A549 (cell line): ENCODE measurements around the gene VPS18. TPM values are rescaled to one million over a fixed set of nuclear protein-coding genes. Genes with fewer than 3 reads are reported as not detected.

Experiments
- ATAC-seq, 2 experiments: fragments of 200-7000 bp in 1 of 2; fragments of >200 bp in 1 of 2; cut with Nextera tagmentation in 1 of 2; cut with Tn5 transposase in 1 of 2; 3 replicates each; pipeline versions ENCODE4 v1.8.0 to v1.9.1; 2018 to 2020; ENCODE audit warnings: mild to moderate bottlenecking in 1 of 2, moderate library complexity in 1 of 2
- CTCF ChIA-PET: fragments of 300-600 bp; sonication (Branson Sonifier 250); formaldehyde crosslinking; extraction: SDS; loops from one replicate; lab custom pipeline; 2021; ENCODE audit warnings: antibody characterized with exemption, inconsistent platforms; lab: Yijun Ruan, JAX
- POLR2A ChIA-PET: fragments of 350-600 bp; formaldehyde crosslinking; extraction: SDS; loops from one replicate; lab custom pipeline; 2021; ENCODE audit warnings: antibody characterized with exemption, inconsistent platforms; lab: Yijun Ruan, JAX
- DNase-seq, 2 experiments: peaks; one replicate each; pipeline versions ENCODE4 v3.0.0 to v3.0.0-alpha.2; 2011 to 2016; ENCODE audit warnings: low read depth in 1 of 2, low spot score in 1 of 2
- FAIRE-seq: peaks from 2 replicates; lab custom pipeline; 2011; peaks lifted over from hg19 to GRCh38; lab: Jason Lieb, UNC
- H3K27ac ChIP-seq, 2 experiments: fragments of >200 bp; sonication (Bioruptor Twin); formaldehyde crosslinking; 3 replicates each; pipeline ENCODE4 v1.5.1; 2016 to 2017
- H3K4me1 ChIP-seq: fragments of >200 bp; sonication (Bioruptor Twin); formaldehyde crosslinking; 3 replicates; pipeline ENCODE4 v1.6.1; 2016
- H3K4me2 ChIP-seq: fragments of >200 bp; sonication (Bioruptor Twin); formaldehyde crosslinking; 3 replicates; pipeline ENCODE4 v1.6.1; 2016
- H3K4me3 ChIP-seq: fragments of >200 bp; sonication (Bioruptor Twin); formaldehyde crosslinking; 3 replicates; pipeline ENCODE4 v1.5.1; 2016
- H3K9me3 ChIP-seq: fragments of >200 bp; sonication (Bioruptor Twin); formaldehyde crosslinking; 3 replicates; pipeline ENCODE4 v1.6.1; 2016
- ELK1 ChIP-seq: fragments of 150-350 bp; IDR thresholded peaks from 2 replicates; pipeline ENCODE4 v1.6.1; 2014; ENCODE audit warnings: low read depth, mild to moderate bottlenecking, low read length
- FOSB ChIP-seq: fragments of 250-450 bp; sonication (Bioruptor Pico); IDR thresholded peaks from 2 replicates; pipeline ENCODE4 v1.5.0; 2020; ENCODE audit warnings: mild to moderate bottlenecking, moderate library complexity
- GATA3 ChIP-seq: IDR thresholded peaks from 2 replicates; pipeline ENCODE4 v1.6.1; 2012; ENCODE audit warnings: borderline replicate concordance
- HES2 ChIP-seq: fragments of >200 bp; sonication (Bioruptor Twin); formaldehyde crosslinking; IDR thresholded peaks from 2 replicates; pipeline ENCODE4 v1.6.1; 2016
- HEYL ChIP-seq: fragments of 250-450 bp; sonication (Bioruptor Pico); IDR thresholded peaks from 2 replicates; pipeline ENCODE4 v1.8.0; 2021; ENCODE audit warnings: mild to moderate bottlenecking, moderate library complexity
- JUN ChIP-seq, 2 experiments: fragments of >200 bp; sonication (Bioruptor Twin); formaldehyde crosslinking; IDR thresholded peaks; 2 replicates in 1 of 2; 3 replicates in 1 of 2; pipeline ENCODE4 v1.6.1; 2016 to 2017
- MAX ChIP-seq: IDR thresholded peaks from 2 replicates; pipeline ENCODE4 v1.6.1; 2012
- MAZ ChIP-seq: fragments of 150-350 bp; IDR thresholded peaks from 2 replicates; pipeline ENCODE4 v1.6.1; 2014; ENCODE audit warnings: antibody characterized with exemption, low read depth, low read length, borderline replicate concordance
- MYC ChIP-seq: IDR thresholded peaks from 2 replicates; pipeline ENCODE4 v1.6.1; 2012; ENCODE audit warnings: mild to moderate bottlenecking, inconsistent platforms, low read length, improper control_type of control experiment, borderline replicate concordance
- NFE2L2 ChIP-seq: fragments of 150-350 bp; conservative IDR thresholded peaks from 2 replicates; pipeline ENCODE4 v1.6.1; 2014; ENCODE audit warnings: low read length
- POLR2A ChIP-seq: IDR thresholded peaks from 2 replicates; pipeline ENCODE4 v1.6.1; 2012; ENCODE audit warnings: mild to moderate bottlenecking, low read length
- RAD21 ChIP-seq, 2 experiments: fragments of >200 bp in 1 of 2; sonication (Bioruptor Twin) in 1 of 2; formaldehyde crosslinking in 1 of 2; IDR thresholded peaks in 1 of 2; conservative IDR thresholded peaks in 1 of 2; 2 replicates in 1 of 2; 3 replicates in 1 of 2; pipeline ENCODE4 v1.6.1; 2012 to 2018; ENCODE audit warnings: inconsistent platforms in 1 of 2
- SMC3 ChIP-seq: fragments of >200 bp; sonication (Bioruptor Twin); formaldehyde crosslinking; IDR thresholded peaks from 3 replicates; pipeline ENCODE4 v1.6.1; 2018; ENCODE audit warnings: inconsistent platforms
- SREBF2 ChIP-seq: fragments of 450-650 bp; IDR thresholded peaks from 2 replicates; pipeline ENCODE4 v1.6.1; 2014; ENCODE audit warnings: mild to moderate bottlenecking, moderate library complexity
- TFCP2L1 ChIP-seq: fragments of 250-450 bp; sonication (Bioruptor Pico); IDR thresholded peaks from 2 replicates; pipeline ENCODE4 v1.5.0; 2021; ENCODE audit warnings: mild to moderate bottlenecking
- WGBS: methylation state at CpG from one replicate; pipeline ENCODE4 v1.1.6; 2017; ENCODE audit errors: missing lambda C conversion rate; 5-methylcytosine and 5-hydroxymethylcytosine counted together
- polyA plus RNA-seq, 4 experiments: library from polyadenylated mRNA; depleted of rRNA in 3 of 4; stranded (reverse); fragments of >200 nt; fragmentation: RNase III in 1 of 4; extraction: RNeasy Plus Mini Kit Qiagen cat#74134 plus additional on column Dnase treatment in 1 of 4; gene quantifications; 2 replicates in 3 of 4; 3 replicates in 1 of 4; pipeline ENCODE4 v1.2.3, GENCODE V29; 2011 to 2017
- TF ChIP-seq, protein P1 (sequence below): IDR thresholded peaks from 2 replicates; pipeline ENCODE4 v1.6.1; 2012; ENCODE audit warnings: low read depth, borderline replicate concordance

VPS18 gene
- polyA plus RNA-seq, 2 of the 4 experiments (the other 2 are of a cell fraction) = 9.0 to 15.2 TPM

- Histone ChIP-seq H3K4me1 (peaks cover 24% of the 10 kb centered on the region; the same call in 1 of the 3 replicates), H3K4me3 (peak within 1 kb of the TSS; percentile 48), H3K4me2 (peak within 1 kb of the TSS; percentile 99)
- TF ChIP-seq SREBF2 (no peak), MAX (peak; percentile 50), POLR2A (peak; percentile 70), JUN (IDR thresholded peaks at IDR 0.05) (peak in 1 of 2 experiments; percentile 17; a peak in 1 of 5 replicates)
- TF ChIP-seq, protein P1, sequence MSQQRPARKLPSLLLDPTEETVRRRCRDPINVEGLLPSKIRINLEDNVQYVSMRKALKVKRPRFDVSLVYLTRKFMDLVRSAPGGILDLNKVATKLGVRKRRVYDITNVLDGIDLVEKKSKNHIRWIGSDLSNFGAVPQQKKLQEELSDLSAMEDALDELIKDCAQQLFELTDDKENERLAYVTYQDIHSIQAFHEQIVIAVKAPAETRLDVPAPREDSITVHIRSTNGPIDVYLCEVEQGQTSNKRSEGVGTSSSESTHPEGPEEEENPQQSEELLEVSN = 0 out of 2 replicates have a peak, but pooled peaks have one; percentile 50
- TF ChIP-seq, all 56 proteins: peak for 4
- DNase-seq (peak; percentile 57 to 73), FAIRE-seq (no peak), ATAC-seq (peak; percentile 54 to 74)
- WGBS = 5% methylated on average over 12 of the region's 71 CpGs
- CTCF ChIA-PET = interaction anchor here (0.6 to 6.8 kb wide), 10 partner anchors 10 to 256 kb away, joined by 3 to 70 read pairs (median 13); no protein-coding TSS in a partner anchor
- peak within 1 kb of the TSS in 1 of 2 experiments; percentile 63; a peak in 3 of 6 replicates for H3K27ac ChIP-seq
- POLR2A ChIA-PET = interaction anchor here (0.6 to 2.9 kb wide), 5 partner anchors 12 to 71 kb away, joined by 3 to 16 read pairs (median 3); no protein-coding TSS in a partner anchor
- no peaks in the 10 kb centered on the region for H3K9me3 ChIP-seq
Measured at GRCh38 chr15:40928821-40929659, 34.8 kb downstream of the VPS18 start, which contains the start of gene DLL4. Gene DLL4 (plus strand): TSS chr15:40929340. CDS start chr15:40929669, 329 bp downstream.

- Histone ChIP-seq H3K9me3 (no peaks in the 10 kb centered on the region), H3K4me1 (peaks cover 24% of the 10 kb centered on the region; the same call in 1 of the 3 replicates), H3K4me2 (peak overlapping the region; percentile 99), H3K4me3 (peak overlapping the region; percentile 48), H3K27ac (peak overlapping the region in 1 of 2 experiments; percentile 63; a peak in 3 of 6 replicates)
- CTCF ChIA-PET = interaction anchor here (0.6 to 6.8 kb wide), 19 partner anchors 11 to 480 kb away, joined by 3 to 70 read pairs (median 7); partner anchors contain the start of gene VPS18
- WGBS = 2% methylated on average over 6 of the region's 56 CpGs
- TF ChIP-seq ELK1 (no peak), MYC (no peak), HES2 (no peak), SMC3 (no peak), HEYL (CRISPR knock-in tag) (no peak), RAD21 (conservative IDR thresholded peaks at IDR 0.05 in 1 of 2, IDR thresholded peaks at IDR 0.05 in 1 of 2) (no peak), TFCP2L1 (CRISPR knock-in tag) (no peak), MAX (no peak), NFE2L2 (no peak), POLR2A (no peak), FOSB (no peak), GATA3 (no peak), MAZ (no peak)
- DNase-seq (peak in 1 of 2 experiments; percentile 56), FAIRE-seq (no peak), ATAC-seq (peak; percentile 63 to 76)
- POLR2A ChIA-PET = interaction anchor here (0.5 to 2.9 kb wide), 7 partner anchors 11 to 355 kb away, joined by 3 to 16 read pairs (median 3); partner anchors contain the start of gene CHAC1
Measured at GRCh38 chr15:40929660-40930429, 35.6 kb downstream of the VPS18 start.
